Trophoblast cell (in vitro differentiated cells and primary cell): ENCODE data around the gene STUB1.

Experiments
- DNase-seq, 2 donors: peaks; one replicate each; pipeline ENCODE4 v3.0.0-alpha.2; 2016
- H2AFZ ChIP-seq: 2 replicates; pipeline ENCODE4 v1.6.1; 2013; ENCODE audit warnings: low read length, moderate library complexity, mild to moderate bottlenecking; ENCODE audit not compliant: insufficient read depth, poor library complexity
- H2AK5ac ChIP-seq: 2 replicates; pipeline ENCODE4 v1.6.1; 2013; ENCODE audit warnings: mild to moderate bottlenecking, low read length
- H2BK120ac ChIP-seq: 2 replicates; pipeline ENCODE4 v1.6.1; 2013; ENCODE audit warnings: low read length, mild to moderate bottlenecking, moderate library complexity; ENCODE audit not compliant: insufficient read depth, poor library complexity
- H2BK12ac ChIP-seq: 2 replicates; pipeline ENCODE4 v1.6.1; 2013; ENCODE audit warnings: mild to moderate bottlenecking, low read length, moderate library complexity
- H2BK5ac ChIP-seq: 2 replicates; pipeline ENCODE4 v1.6.1; 2013; ENCODE audit warnings: low read length, low read depth, moderate library complexity, mild to moderate bottlenecking; ENCODE audit not compliant: poor library complexity
- H3K14ac ChIP-seq: 2 replicates; pipeline ENCODE4 v1.6.1; 2013; ENCODE audit warnings: mild to moderate bottlenecking, low read length
- H3K18ac ChIP-seq: 2 replicates; pipeline ENCODE4 v1.6.1; 2013; ENCODE audit warnings: mild to moderate bottlenecking, low read length
- H3K23ac ChIP-seq: 2 replicates; pipeline ENCODE4 v1.6.1; 2013; ENCODE audit warnings: low read length
- H3K27ac ChIP-seq: 2 replicates; pipeline ENCODE4 v1.5.1; 2013; ENCODE audit warnings: low read depth, mild to moderate bottlenecking, inconsistent platforms, low read length, moderate library complexity
- H3K27me3 ChIP-seq: 2 replicates; pipeline ENCODE4 v1.6.1; 2013; ENCODE audit warnings: inconsistent platforms, mild to moderate bottlenecking, low read length, moderate library complexity; ENCODE audit not compliant: insufficient read depth
- H3K36me3 ChIP-seq, 2 experiments: 1 replicate in 1 of 2; 2 replicates in 1 of 2; pipeline ENCODE4 v1.6.1; 2013; ENCODE audit warnings: low read length in 2 of 2, mild to moderate bottlenecking in 2 of 2, moderate library complexity in 1 of 2; ENCODE audit not compliant: insufficient read depth in 2 of 2, control insufficient read depth in 1 of 2
- H3K4ac ChIP-seq: 2 replicates; pipeline ENCODE4 v1.6.1; 2013; ENCODE audit warnings: low read depth, mild to moderate bottlenecking, low read length, moderate library complexity
- H3K4me1 ChIP-seq, 2 experiments: 1 replicate in 1 of 2; 2 replicates in 1 of 2; pipeline ENCODE4 v1.6.1; 2013; ENCODE audit warnings: low read length in 2 of 2, mild to moderate bottlenecking in 2 of 2, moderate library complexity in 1 of 2; ENCODE audit not compliant: insufficient read depth in 2 of 2, control insufficient read depth in 1 of 2
- H3K4me2 ChIP-seq: 2 replicates; pipeline ENCODE4 v1.6.1; 2013; ENCODE audit warnings: inconsistent platforms, mild to moderate bottlenecking, low read length, moderate library complexity
- H3K4me3 ChIP-seq: 2 replicates; pipeline ENCODE4 v1.5.1; 2013; ENCODE audit warnings: mild to moderate bottlenecking, low read depth, low read length, inconsistent platforms
- H3K79me1 ChIP-seq: one replicate; pipeline ENCODE4 v1.6.1; 2013; ENCODE audit warnings: low read length
- H3K79me2 ChIP-seq: 2 replicates; pipeline ENCODE4 v1.6.1; 2013; ENCODE audit warnings: low read length, mild to moderate bottlenecking; ENCODE audit not compliant: control insufficient read depth, insufficient read depth, poor library complexity
- H3K9ac ChIP-seq: 2 replicates; pipeline ENCODE4 v1.6.1; 2013; ENCODE audit warnings: mild to moderate bottlenecking, low read length
- H3K9me3 ChIP-seq: 2 replicates; pipeline ENCODE4 v1.6.1; 2013; ENCODE audit warnings: low read depth, mild to moderate bottlenecking, control low read depth, inconsistent platforms, low read length; ENCODE audit not compliant: insufficient read depth
- H4K12ac ChIP-seq: 2 replicates; pipeline ENCODE4 v1.6.1; 2013; ENCODE audit warnings: low read depth, mild to moderate bottlenecking, low read length, moderate library complexity
- H4K8ac ChIP-seq: 2 replicates; pipeline ENCODE4 v1.6.1; 2013; ENCODE audit warnings: low read depth, mild to moderate bottlenecking, low read length, moderate library complexity
- H4K91ac ChIP-seq: one replicate; pipeline ENCODE4 v1.6.1; 2013; ENCODE audit warnings: low read depth, mild to moderate bottlenecking, low read length, moderate library complexity
- WGBS: extraction: QIAGEN DNeasy Blood & Tissue Kit; methylation state at CpG from one replicate; pipeline ENCODE4 v1.1.7; 2013; ENCODE audit warnings: missing lambda C conversion rate; ENCODE audit not compliant: insufficient read length, insufficient coverage; ENCODE audit errors: extremely low coverage; 5-methylcytosine and 5-hydroxymethylcytosine counted together

Gene STUB1

DNA sequence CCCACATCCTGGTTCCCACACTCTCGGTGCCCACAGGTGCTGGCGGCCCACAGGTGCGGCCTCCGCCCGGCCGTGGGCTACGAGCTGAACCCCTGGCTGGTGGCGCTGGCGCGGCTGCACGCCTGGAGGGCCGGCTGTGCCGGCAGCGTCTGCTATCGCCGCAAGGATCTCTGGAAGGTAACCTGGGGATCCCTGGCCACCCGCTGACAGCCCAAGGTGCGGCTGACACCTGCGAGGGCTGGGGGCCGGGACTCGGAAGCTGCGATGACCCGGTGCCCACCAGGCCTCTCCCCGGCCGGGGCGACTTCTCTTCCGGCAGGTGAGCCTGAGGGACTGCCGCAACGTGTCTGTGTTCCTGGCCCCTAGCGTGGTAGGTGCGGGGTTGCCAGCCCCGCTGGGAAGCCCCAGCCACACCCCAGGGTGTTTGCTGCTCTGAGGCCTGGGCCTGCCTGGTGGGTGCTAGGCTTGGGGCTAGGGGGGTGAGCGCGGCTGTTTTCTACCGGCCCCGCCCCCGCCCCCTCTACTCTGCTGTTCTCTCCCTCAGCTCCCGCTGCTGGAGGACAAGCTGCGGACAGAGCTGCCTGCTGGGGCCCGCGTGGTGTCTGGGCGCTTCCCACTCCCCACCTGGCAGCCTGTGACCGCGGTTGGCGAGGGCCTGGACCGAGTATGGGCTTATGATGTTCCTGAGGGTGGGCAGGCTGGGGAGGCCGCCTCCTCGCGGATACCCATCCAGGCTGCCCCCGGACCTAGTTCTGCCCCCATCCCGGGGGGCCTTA, 41.7 kb downstream of the STUB1 start:
- no CpG with 5 or more reads among the region's 51 CpGs for WGBS
- H2AFZ ChIP-seq: no peak overlapping the region
- no peak overlapping the region for H3K4ac ChIP-seq
- no peak overlapping the region for H3K9ac ChIP-seq
- no peak overlapping the region for H2BK120ac ChIP-seq
- H2BK5ac ChIP-seq: no peak overlapping the region
- H2AK5ac ChIP-seq: peak overlapping the region; percentile 3
- no peak overlapping the region for H4K8ac ChIP-seq
- no peak overlapping the region for H3K4me3 ChIP-seq
- H4K12ac ChIP-seq: no peak overlapping the region
- peak overlapping the region; percentile 82 for H3K4me2 ChIP-seq
- H3K36me3 ChIP-seq: peaks cover 0 to 3% of the 10 kb centered on the region in 2 experiments
- H3K4me1 ChIP-seq: peaks cover 13 to 18% of the 10 kb centered on the region in 2 experiments
- no peak overlapping the region for H3K18ac ChIP-seq
- H3K79me2 ChIP-seq: peaks cover 6% of the 10 kb centered on the region
- H3K23ac ChIP-seq: no peak overlapping the region
- H3K27me3 ChIP-seq: no peaks in the 10 kb centered on the region
- H3K27ac ChIP-seq: no peak overlapping the region
- H3K79me1 ChIP-seq: peaks cover 9% of the 10 kb centered on the region
- H3K14ac ChIP-seq: no peak overlapping the region
- peaks cover 8% of the 10 kb centered on the region for H3K9me3 ChIP-seq
- no peak for DNase-seq
- peak overlapping the region; percentile 95 for H4K91ac ChIP-seq
- no peak overlapping the region for H2BK12ac ChIP-seq

DNA sequence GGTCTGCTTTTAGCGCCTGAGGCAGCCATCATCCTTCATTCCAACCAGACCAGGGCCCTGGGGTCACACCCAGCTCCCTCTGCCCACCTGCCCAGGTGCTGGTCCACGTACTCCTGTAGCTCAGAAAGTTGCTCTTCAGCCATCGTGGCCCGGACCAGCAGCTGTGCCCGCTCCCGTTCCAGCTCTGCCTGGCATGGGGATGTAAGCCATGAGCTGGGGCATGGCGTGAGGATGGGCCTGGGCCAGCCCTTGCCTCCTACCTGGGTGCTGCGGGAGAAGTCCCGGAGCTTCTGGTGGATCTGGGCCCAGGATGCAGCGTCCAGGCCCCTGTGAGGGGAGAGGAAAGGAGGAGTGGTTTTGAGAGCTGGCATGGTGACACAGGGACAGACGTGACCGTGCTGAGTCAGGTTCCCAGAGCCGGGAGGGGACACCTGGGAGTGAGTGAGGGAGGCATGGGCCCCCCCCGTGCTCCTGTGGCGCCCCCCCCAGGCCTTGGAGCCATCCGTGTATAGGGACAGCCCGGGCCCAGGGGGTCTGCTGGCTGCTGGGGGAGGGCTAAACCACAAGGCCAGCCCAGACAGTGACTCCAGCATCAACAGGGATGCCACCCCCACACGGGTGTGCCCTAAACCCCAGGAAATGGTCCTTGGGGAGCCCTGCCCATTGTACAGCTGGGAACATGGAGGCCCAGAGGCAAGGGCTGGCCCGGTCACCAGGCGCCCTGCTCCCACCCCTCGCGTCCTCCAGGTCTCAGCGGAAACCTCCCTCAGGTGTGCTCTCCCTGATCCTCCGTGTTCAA, 42.8 kb downstream of the STUB1 start:
- Histone ChIP-seq H4K91ac (no peak overlapping the region), H3K23ac (no peak overlapping the region), H3K4me3 (no peak overlapping the region), H4K12ac (no peak overlapping the region), H2BK12ac (no peak overlapping the region), H2BK5ac (no peak overlapping the region), H2BK120ac (no peak overlapping the region), H3K4ac (no peak overlapping the region), H3K14ac (no peak overlapping the region), H3K79me1 (peaks cover 9% of the 10 kb centered on the region), H3K9ac (no peak overlapping the region), H3K18ac (no peak overlapping the region), H3K36me3 (peaks cover 0 to 3% of the 10 kb centered on the region in 2 experiments), H3K4me2 (no peak overlapping the region), H2AFZ (no peak overlapping the region), H3K27me3 (peaks cover 7% of the 10 kb centered on the region), H4K8ac (no peak overlapping the region), H3K27ac (no peak overlapping the region), H3K79me2 (peaks cover 6% of the 10 kb centered on the region), H2AK5ac (no peak overlapping the region), H3K9me3 (peaks cover 4% of the 10 kb centered on the region), H3K4me1 (peaks cover 19 to 25% of the 10 kb centered on the region in 2 experiments)
- no peak for DNase-seq
- WGBS: no CpG with 5 or more reads among the region's 24 CpGs

DNA sequence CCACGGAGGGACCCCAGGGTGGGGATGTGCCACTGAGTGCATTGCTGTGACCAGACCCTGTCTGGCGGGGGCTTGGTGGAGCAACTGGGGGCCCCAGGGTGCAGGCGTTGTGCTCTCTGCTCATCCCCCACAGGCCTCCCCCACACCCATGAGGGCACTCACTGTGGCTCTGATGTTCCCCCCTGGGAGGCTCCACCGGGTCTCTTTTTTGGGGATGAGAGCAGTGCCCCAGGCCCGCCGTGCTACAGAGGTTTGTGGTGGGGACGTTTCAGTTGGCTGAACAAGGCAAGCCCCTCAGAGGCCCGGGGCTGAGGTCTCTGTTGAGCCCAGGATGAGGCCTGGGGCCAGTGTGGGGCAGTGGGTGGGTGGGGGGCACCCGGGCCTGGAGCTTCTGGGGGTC, 43.5 kb downstream of the STUB1 start:
- H2AK5ac ChIP-seq: no peak overlapping the region
- no peak overlapping the region for H4K8ac ChIP-seq
- H3K9me3 ChIP-seq: peaks cover 4% of the 10 kb centered on the region
- peaks cover 12% of the 10 kb centered on the region for H3K79me1 ChIP-seq
- no peak overlapping the region for H3K9ac ChIP-seq
- H2BK12ac ChIP-seq: no peak overlapping the region
- no peak overlapping the region for H3K4me2 ChIP-seq
- H3K27ac ChIP-seq: no peak overlapping the region
- no peak overlapping the region for H3K4me3 ChIP-seq
- peaks cover 0 to 3% of the 10 kb centered on the region in 2 experiments for H3K36me3 ChIP-seq
- DNase-seq: no peak
- H3K4ac ChIP-seq: no peak overlapping the region
- no peak overlapping the region for H4K12ac ChIP-seq
- H2AFZ ChIP-seq: no peak overlapping the region
- H3K23ac ChIP-seq: no peak overlapping the region
- H3K18ac ChIP-seq: no peak overlapping the region
- peaks cover 6% of the 10 kb centered on the region for H3K79me2 ChIP-seq
- H2BK120ac ChIP-seq: no peak overlapping the region
- WGBS: no CpG with 5 or more reads among the region's 9 CpGs
- H4K91ac ChIP-seq: no peak overlapping the region
- H2BK5ac ChIP-seq: no peak overlapping the region
- H3K14ac ChIP-seq: no peak overlapping the region
- peaks cover 22 to 29% of the 10 kb centered on the region in 2 experiments for H3K4me1 ChIP-seq
- H3K27me3 ChIP-seq: peaks cover 7% of the 10 kb centered on the region

DNA sequence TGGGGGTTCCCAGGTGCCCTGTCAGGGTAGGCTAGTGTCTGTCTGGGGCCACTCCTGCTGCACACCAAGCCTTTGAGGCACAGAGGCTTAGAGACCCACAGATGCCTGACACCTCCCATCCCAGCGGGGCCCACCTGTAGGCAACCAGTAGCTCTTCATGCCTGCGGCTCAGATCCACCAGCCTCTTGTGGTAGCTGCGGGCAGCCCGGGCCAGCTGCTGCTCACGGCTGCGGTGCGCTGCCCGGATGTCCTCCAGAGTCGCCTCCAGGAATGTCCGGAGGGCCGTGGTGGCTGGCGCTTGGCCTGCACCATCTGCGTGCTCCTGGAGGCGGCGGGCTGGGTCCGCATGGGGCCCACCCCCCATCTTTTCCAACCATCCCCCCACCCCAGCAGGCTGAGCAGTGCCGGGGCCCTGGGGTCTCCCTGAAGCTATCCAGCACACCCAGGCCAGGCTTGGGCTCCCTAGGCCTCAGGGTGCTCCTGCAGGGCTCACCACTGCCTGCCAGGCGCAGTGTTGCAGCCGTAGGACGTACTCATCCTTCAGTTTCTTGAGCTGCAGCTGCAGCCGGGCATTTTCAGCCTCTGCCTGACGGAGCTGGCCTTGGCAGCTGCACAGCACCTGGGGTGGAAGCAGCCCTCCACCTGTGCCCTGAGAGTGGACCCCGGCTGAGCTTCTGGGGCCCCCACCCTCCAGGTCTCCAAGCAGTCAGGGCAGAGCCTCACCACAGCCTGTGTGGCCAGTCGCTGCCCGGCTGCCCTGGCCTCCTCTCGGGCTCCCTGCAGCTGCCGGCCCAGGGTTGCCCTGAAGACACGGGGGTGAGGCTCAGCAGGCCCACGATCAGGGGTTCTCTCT, 44.2 kb downstream of the STUB1 start:
- Histone ChIP-seq H3K9ac (no peak overlapping the region), H3K4me3 (no peak overlapping the region), H3K9me3 (peaks cover 4% of the 10 kb centered on the region), H2BK5ac (no peak overlapping the region), H4K8ac (no peak overlapping the region), H2AK5ac (no peak overlapping the region), H3K36me3 (peaks cover 0 to 3% of the 10 kb centered on the region in 2 experiments), H3K27me3 (peaks cover 7% of the 10 kb centered on the region), H3K27ac (no peak overlapping the region), H3K4ac (no peak overlapping the region), H3K79me2 (peaks cover 6% of the 10 kb centered on the region), H4K91ac (no peak overlapping the region), H3K14ac (no peak overlapping the region), H3K23ac (no peak overlapping the region), H2AFZ (no peak overlapping the region), H2BK120ac (no peak overlapping the region), H3K79me1 (peaks cover 12% of the 10 kb centered on the region), H2BK12ac (no peak overlapping the region), H3K4me1 (peaks cover 22 to 29% of the 10 kb centered on the region in 2 experiments), H4K12ac (no peak overlapping the region), H3K4me2 (no peak overlapping the region), H3K18ac (no peak overlapping the region)
- DNase-seq: peak; percentile 89 to 90
- no CpG with 5 or more reads among the region's 29 CpGs for WGBS
